Femur (tissue), 1 donor: Measurements from ENCODE around the gene FXYD3.

Source experiments
- DNase-seq: peaks from one replicate; pipeline ENCODE4 v3.0.0-alpha.2; 2017

The FXYD3 gene

GRCh38 chr19:35126624-35126959 lies 11.0 kb downstream of the FXYD3 start:
- DNase-seq: peak; percentile 63

- DNase-seq: no peak
Measured at GRCh38 chr19:35127871-35128270, 12.2 kb downstream of the FXYD3 start.

- no peak for DNase-seq
Measured at GRCh38 chr19:35128398-35129057, 12.9 kb downstream of the FXYD3 start.

- peak; percentile 3 for DNase-seq
Measured at GRCh38 chr19:35129724-35130274, 14.2 kb downstream of the FXYD3 start.

- DNase-seq: no peak
Measured at GRCh38 chr19:35130761-35131720, 15.4 kb downstream of the FXYD3 start.

GRCh38 chr19:35132254-35132653 lies 16.6 kb downstream of the FXYD3 start:
- no peak for DNase-seq

GRCh38 chr19:35133826-35134225 lies 18.2 kb downstream of the FXYD3 start:
- no peak for DNase-seq

- DNase-seq: no peak
Measured at GRCh38 chr19:35134601-35135242, 19.1 kb downstream of the FXYD3 start, which contains the start of gene LGI4. LGI4 (minus strand) TSS chr19:35135059; CDS start chr19:35134680, 379 bp downstream.

GRCh38 chr19:35135389-35135909 lies 19.8 kb downstream of the FXYD3 start:
- DNase-seq: peak; percentile 91

- no peak for DNase-seq
Measured at GRCh38 chr19:35136231-35136630, 20.6 kb downstream of the FXYD3 start.

- no peak for DNase-seq
Measured at GRCh38 chr19:35136977-35137702, 21.5 kb downstream of the FXYD3 start.

GRCh38 chr19:35138305-35138892 lies 22.8 kb downstream of the FXYD3 start, which contains the start of gene FXYD1:
FXYD1 (plus strand) TSS chr19:35138824; CDS start chr19:35140080, 1,256 bp downstream.
- peak; percentile 90 for DNase-seq

GRCh38 chr19:35140207-35140961 lies 24.8 kb downstream of the FXYD3 start:
- DNase-seq: no peak

- DNase-seq: peak; percentile 95
Measured at GRCh38 chr19:35140962-35141836, 25.6 kb downstream of the FXYD3 start.

GRCh38 chr19:35141837-35142605 lies 26.4 kb downstream of the FXYD3 start:
- no peak for DNase-seq

GRCh38 chr19:35142606-35143230 lies 27.1 kb downstream of the FXYD3 start:
- DNase-seq: peak; percentile 65

- peak; percentile 56 for DNase-seq
Measured at GRCh38 chr19:35143231-35143715, 27.6 kb downstream of the FXYD3 start, which contains the start of gene FXYD7. FXYD7 (plus strand) TSS chr19:35143255; CDS start chr19:35143334, 79 bp downstream.

GRCh38 chr19:35143818-35144217 lies 28.2 kb downstream of the FXYD3 start:
- no peak for DNase-seq
